Dermis microvascular lymphatic vessel endothelial cell (primary cell): ENCODE data around the gene POMT1. TPM values are rescaled to one million over a fixed set of nuclear protein-coding genes. Genes with fewer than 3 reads are reported as not detected.

Experiments
- DNase-seq, 2 donors: peaks; one replicate each; pipeline versions ENCODE4 v3.0.0 to v3.0.0-alpha.2; 2010; ENCODE audit warnings: low read depth in 2 of 2
- total RNA-seq: library from RNA; depleted of rRNA; stranded (reverse); fragments of >200 nt; gene quantifications from 2 replicates; pipeline ENCODE4 v1.2.1, GENCODE V29; 2014

The POMT1 gene
- total RNA-seq, 1 donor from 2014 or later: 21.1 TPM

DNA sequence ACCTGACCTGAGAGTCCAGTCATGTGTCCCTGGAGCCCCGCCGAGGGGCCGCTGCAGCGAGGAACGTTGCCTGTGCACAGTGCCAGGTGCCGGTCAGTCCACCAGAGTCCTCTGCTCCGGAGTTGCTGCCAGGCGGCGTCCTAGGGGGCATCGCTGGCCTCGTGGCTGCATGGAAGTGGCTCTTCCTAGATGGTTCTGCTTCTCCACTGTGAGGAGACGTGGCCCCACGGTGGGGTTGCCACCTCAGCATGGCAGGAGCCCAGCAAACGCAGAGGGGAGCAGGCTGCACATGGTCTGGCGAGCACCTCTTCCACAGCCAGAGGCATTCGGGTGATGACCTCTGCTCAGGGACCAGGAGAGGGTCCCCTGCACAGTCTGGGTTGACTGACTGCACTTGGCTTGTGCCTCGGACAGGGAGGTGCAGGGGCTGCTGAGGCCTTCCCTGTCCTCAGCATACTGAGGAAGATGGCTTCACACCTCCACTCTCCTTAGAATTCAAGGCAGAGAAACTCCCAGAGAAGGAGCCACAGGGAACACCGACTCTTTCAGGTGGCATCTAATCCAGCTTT, 25.9 kb upstream of the POMT1 start:
- no peak for DNase-seq

DNA sequence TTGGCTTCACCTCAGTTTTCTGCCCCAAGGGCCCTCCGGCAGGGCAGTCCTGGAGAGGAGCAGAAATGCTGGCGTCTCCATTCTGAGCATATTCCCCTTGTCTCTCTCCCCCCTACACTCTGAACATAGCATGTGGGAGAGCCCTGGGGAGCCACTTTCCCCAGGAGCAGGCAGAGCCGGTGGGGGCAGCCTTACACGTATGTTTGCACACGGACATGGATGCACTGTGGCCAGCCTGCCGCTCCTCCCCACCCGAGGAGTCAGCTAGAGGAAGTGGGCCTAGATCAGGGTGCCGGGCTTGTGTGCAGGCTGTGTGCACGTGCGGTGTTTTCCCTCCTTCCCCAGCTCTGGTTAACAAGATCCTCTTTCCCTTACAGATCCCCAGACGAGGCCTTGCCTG, 25.4 kb upstream of the POMT1 start:
- DNase-seq: no peak

DNA sequence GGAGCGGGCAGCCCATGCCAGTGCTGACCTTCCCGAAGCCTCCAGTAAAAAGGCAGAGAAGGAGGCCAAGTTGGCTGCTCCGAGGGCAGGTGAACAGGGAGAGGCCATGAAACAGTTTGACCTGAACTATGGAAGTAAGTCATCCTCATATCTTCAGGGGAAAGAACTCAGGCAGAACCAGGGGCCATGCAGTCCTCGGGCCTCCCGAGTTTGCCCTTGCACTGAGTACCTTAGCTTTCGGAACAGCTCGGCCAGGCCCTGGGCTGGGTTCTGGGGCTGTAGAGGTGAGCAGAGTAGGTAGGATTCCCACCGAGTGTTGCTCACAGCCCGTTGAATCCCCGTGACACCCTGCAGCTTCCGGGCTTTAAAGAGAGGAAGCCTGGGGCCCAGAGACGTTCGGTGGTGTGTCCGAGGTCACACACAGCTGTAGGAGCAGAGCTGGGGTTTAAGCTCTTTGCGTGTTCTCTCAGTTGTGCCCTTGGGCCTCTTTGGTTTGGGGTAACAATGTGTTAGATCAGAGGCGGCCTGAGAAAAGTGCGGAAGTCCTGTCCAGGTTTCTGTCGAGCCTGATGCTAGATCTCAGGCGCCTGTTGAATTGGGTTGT, 24.8 kb upstream of the POMT1 start:
- DNase-seq: no peak

DNA sequence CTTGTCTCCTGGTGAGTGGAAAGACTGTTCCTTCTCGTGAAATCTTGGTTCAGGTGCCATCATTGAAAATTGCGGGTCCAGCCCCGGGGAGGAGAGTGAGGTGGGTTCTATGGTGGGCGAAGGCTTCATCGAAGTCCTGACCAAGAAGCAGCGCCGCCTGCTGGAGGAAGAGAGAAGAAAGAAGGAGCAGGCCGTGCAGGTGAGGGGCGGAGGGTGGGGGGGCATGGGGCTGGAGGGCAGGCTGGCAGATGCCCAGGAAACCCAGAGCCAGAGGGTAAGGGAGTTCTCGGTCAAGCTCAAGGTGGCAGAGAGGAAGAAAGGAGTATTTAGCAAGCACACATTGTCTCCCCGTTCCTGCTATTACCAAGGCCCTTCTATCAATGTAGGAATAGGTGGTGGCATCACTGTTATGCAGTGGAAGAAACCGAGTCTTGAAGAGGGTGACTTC, 24.3 kb upstream of the POMT1 start:
- peak; percentile 17 to 44 for DNase-seq

DNA sequence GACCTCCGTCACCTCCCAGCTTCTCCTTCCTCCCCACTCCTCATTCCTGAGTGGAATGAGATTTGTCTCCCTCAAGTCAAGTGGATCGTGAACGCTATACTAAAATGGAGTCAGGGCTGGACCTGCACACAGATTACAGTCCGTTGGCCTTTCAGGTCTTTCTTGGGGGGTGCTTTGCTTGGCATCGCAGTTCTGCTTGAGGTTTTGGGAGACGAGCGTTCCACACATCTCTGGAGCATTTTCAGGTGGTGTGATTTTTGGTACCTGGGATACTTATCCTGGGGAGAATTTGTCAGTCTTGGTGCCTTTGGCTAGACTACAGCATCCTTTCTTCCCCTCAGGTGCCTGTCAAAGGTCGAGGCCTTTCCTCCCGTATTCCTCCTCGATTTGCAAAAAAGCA, 23.8 kb upstream of the POMT1 start:
- no peak for DNase-seq

DNA sequence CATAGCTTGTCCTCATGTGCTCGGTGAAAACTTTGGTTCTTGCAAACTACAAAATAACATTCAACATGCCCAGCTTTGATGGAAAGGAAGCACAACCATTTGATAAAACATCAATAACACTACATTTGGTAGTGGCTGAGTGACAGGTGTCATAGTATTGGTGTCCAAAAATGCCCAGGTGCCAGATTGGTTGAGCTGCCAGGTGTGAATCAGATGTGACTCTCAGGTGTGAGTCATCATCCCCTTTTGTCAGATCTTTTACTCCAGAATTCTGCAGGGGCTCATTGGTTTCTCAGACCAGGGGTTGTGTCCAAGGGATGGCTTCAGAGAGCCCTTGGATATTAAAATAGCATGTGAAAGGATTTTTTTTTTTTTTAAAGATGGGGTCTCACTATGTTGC, 22.5 kb upstream of the POMT1 start:
- DNase-seq: no peak

DNA sequence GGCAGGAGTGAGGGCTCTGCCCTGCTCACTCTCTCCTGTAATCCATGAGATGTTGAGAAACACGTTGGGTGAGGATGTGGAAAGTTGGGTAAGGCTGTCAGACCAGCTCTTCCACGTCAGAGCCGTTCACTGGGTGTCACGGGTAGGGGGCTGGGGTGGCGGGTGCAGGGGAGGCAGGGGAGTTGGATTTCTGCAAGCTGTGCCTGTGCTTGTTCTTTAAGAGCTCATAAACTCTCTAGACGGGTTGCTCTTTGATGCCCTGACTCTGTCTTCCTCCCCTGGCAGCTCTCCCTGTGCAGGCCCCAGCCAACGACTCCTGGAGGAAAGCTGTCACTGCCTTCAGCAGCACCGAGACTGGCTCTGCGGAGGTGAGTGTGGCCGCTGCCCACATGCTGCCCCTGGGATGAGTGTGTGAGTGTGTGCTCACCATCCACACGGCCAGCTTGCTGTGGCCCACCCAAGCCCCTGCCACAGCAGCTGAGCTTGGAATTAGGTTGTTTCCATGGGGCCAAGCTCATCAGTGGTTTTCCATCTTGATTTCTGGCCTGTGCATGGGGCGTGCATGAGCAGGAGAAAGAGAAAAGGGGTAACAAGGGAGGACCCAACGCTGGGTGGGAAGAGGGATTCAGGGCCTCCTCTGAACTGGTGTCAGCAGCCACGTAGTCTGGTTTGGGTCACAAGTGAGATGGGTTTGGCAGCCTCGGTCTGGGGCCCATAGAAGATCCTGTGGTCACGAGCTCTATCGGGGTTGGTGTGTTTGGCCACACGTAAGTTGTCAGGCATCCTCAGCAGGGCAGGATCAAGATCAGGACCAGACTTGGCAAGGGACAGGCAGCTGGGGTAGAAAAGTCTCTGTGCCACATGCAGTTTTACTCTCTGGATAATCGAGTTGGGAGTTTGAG, 21.0 kb upstream of the POMT1 start:
- DNase-seq: no peak

DNA sequence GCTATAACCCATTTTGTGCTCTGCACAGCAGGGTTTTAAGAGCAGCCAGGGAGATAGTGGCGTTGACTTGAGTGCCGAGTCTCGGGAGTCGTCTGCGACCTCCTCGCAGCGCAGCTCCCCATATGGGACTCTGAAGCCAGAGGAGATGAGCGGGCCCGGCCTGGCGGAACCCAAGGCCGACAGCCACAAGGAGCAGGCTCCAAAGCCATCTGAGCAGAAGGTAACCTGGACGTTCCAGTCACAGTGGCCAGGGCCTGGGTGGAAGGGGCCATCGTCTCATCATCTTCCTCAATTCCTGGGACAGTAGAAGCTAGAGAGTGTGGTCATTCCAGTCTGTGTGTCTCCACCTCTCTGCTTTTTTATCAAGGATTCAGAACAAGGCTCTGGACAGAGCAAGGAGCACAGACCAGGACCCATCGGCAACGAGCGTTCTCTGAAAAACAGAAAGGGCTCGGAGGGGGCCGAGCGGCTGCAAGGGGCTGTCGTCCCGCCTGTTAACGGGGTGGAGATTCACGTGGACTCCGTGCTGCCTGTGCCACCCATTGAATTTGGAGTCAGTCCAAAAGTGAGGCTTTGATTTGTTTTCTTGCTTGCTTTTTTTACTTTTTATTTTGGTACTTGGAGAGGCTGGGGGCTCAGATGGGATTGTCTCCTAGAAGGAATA, 20.2 kb upstream of the POMT1 start:
- no peak for DNase-seq

DNA sequence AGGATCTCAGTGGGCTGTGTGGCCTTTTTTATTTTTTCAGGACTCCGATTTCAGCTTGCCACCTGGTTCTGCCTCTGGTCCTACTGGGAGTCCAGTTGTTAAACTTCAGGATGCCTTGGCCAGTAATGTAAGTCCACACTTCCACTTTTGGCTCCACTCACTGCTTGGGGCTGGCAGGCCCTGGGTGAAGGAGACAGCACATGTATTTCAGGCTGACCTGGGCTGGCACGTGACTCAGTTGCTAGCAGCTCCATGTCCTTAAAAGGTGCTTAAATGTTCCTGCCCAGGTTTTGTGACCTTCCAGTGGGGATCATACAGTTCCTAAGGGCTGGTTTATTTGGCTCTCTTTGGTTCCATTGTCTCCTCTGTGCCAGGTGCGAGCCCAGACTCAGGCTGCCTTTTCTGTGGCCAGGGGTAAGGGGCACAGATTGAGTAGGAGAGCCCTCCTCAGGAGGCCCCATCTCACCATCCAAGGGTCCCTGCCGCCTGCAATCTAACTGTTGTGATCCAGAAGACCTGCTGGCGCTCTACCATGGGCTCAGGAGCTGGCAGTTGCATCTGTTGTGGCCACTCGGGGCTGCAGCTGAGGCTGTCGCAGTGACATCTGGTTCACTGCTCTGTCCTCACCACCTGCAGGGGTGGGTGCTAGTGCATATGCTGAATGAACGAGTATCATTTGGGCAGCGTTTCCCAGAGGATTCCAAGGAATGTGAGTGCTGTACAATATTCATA, 19.2 kb upstream of the POMT1 start:
- DNase-seq: no peak

DNA sequence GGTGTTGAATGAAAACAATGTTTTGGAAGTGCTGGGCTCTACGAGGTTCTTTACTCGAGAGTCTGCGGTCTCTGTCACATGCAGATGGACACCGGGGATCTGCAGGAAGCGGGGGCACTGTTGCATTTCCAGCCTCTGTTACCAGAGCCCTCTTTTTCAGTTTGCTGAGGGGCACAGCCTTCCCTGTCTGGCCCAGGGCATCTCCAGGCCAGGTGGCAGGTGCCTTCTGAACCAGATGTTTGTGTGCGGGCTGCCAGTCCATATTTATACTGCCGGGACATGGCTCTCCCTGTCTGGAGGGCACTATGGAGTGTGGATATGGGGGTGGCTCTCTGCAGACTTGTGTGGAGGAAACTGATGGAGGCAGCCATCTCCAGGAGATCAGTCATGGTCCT, 18.7 kb upstream of the POMT1 start:
- no peak for DNase-seq

DNA sequence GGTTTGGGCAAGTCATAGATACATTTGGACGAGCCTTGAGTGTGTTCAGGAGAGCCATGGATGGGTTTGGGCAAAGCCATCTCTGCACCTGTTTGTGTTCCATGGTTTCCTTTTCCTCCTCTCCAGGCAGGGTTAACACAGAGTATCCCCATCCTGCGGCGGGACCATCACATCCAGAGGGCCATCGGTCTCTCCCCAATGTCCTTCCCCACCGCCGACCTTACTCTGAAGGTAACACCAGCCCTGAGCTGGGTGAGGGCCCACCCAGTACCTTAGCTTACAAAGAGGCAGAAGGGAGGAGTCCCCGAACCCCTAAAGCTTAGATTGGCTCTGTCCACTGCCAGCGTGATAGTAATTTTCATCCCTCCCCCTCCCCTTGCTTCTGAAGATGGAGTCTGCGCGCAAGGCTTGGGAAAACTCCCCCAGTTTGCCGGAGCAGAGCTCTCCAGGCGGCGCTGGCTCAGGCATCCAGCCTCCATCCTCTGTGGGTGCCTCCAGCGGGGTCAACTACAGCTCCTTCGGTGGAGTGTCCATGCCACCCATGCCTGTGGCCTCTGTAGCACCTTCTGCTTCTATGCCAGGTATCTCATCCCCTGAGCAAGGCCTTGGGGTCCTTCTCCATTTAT, 18.0 kb upstream of the POMT1 start:
- no peak for DNase-seq

DNA sequence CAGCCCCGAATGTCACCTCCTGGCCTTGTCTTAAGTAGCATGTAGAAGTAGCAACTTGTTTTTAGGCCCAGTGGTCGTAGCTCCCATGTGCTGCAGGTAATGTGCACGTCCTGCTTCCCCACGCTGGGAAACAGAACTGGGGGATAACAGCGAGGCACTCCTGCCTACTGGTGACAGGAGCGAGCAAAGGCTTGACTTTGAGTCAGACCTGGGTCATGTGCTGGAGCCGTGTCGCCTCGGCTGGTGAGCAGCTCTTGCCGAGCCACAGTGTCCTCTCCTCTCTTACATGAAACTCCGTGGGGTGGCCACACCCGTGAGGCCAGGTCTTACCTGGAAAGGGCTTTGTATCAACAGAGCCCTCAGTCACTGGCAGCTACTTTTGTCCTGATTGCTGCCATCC, 17.5 kb upstream of the POMT1 start:
- DNase-seq: no peak

DNA sequence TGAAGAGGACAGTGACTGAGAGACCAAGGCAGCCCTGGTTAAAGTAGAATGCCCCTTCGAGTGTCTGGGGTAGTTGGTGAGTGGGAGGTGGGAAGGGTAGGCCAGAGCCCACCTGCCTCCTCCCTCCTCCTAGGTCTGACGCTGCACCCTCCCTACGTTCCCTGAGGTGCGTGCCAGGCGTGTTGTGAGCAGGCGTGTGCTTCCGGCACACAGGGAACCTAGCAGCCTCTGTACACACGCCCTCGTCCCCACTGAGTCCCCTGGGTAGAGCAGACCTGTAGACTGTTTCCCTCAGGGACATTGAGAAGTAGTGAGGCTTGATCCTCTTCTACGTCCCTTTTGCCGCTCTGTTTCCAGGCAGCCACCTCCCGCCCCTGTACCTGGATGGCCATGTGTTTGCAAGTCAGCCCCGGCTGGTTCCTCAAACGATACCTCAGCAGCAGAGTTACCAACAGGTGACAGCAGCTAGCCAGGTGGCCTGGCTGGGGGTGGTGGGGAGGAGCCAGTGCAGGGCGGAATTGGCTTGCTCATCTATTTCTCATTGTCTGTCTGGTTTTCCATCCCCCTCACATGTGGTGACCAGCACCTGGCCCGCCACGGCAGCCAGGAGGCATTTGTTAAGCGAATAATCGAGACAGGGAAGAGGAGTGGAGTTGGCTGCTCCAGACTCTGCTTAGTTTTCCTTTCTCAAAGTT, 16.8 kb upstream of the POMT1 start:
- DNase-seq: no peak

DNA sequence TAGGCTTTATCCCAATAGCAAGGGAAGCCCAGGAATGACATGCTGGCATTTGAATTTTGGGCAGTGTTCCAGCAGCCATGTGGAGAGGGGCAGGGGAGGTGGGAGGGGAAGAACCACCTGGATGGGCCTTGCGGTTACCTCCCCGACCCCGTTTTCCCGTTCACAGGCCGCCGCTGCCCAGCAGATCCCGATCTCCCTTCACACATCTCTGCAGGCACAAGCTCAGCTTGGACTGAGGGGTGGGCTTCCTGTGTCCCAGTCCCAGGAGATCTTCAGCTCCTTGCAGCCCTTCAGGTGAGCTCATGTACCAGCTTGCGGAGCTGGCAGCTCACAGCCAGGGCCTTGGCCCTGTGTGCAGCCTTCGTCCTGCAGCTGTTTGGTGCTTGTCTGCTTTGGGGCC, 15.7 kb upstream of the POMT1 start:
- no peak for DNase-seq

DNA sequence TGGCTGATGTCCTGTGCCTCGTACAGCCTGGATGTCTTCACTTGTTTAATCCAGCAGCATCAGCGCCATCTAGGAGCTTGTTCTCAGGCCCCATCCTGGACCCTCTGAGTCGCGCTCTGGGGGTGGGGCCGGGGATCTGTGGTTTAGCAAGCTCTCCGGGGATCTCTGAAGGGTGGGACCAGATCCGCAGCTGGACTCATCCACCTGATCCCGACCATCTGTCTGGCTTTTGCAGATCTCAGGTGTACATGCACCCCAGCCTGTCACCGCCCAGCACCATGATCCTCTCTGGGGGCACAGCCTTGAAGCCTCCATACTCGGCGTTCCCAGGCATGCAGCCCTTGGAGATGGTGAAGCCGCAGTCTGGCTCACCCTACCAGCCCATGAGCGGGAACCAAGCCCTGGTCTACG, 15.1 kb upstream of the POMT1 start:
- no peak for DNase-seq

DNA sequence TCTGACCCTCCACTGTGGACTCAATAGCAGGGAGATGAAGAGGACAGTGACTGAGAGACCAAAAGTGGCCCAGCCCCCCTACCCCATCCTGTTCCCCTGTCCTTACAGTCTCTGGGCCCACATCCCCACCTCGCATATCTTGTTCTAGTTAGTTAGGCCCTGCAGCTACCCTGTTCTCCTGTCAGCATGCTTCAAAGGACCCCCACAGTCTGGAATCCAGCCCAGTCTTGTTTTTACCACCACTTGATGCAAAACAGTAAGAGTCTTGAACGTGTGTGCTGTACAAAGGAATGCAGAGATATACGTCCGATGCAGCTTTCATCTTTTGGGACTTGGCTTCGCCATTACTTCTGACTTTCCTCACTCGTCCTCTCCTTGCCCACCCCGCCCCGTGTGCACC, 12.2 kb upstream of the POMT1 start:
- DNase-seq: no peak

DNA sequence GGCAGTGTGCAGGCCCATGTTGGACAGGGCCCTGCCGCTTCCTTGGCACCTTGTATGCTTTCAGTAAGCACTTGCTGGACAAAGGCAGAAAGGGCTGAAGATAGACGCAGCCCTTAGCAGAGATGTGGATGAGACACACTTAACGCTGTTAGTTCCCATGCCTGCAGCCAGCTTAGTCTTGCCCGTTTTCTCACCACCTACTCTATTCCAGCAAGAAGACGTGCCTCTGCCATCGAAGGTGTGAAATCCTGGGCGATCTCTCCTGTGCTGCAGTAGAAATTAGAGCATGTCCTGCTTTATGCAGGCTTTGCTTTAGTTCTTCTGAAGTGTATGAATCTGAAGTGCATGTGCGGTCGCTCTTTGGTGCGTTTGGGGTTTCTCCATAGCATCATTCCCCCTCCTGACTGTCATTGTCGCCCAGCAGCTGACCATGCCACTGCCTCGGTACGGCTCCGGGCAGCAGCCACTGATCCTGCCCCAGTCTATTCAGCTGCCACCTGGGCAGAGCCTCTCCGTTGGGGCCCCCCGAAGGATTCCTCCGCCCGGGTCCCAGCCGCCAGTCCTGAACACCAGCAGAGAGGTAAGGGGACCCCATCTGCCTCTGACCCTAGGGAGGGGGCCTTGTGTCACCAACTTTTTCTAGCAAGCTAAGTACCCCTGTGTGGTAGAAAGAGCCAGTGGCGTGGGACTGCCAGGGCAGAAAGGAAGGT, 11.6 kb upstream of the POMT1 start:
- DNase-seq: no peak

DNA sequence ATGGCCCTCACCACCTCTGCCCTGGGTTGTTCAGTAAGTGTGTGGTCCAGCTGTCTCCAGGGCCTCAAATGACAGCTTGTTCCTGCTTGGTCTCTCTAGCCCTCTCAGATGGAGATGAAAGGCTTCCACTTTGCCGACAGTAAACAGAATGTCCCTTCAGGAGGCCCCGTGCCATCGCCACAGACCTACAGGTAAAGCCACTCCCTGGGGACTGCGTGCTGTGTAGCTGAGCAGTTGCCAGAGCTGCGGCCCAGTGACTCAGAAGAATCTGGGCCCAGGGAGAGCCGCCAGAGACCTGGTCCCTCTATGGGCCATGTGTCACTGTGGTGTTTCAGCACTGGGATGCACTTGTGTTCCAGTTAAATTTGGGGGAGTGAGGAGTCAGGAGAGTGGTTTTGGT, 10.6 kb upstream of the POMT1 start:
- DNase-seq: no peak

DNA sequence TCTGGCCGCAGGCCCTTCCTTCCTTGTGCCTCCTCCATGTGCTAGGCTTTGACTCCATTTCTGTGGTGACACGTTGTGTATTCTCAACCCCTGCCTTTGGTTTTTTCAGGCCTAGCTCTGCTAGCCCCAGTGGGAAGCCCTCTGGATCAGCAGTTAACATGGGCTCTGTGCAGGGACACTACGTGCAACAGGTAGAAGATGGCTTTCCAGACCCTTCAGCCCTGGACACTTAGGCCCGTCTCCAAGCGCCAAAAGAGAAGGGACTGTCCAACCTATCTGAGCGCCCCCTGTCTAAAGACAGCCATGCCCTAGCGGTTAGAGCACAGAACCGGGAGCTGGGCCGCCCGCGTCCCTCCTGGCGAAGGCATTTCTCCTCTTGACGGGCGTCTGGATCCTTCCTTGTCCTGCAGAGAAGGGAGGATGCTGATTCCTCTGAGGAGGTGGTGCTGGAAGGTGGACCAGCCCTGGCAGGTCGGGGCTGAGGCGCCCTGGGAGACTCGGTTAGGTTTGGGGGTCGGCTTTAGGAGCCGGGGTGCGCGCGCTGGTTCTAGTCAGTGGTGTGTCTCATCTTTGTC, 8.3 kb upstream of the POMT1 start:
- DNase-seq: no peak

DNA sequence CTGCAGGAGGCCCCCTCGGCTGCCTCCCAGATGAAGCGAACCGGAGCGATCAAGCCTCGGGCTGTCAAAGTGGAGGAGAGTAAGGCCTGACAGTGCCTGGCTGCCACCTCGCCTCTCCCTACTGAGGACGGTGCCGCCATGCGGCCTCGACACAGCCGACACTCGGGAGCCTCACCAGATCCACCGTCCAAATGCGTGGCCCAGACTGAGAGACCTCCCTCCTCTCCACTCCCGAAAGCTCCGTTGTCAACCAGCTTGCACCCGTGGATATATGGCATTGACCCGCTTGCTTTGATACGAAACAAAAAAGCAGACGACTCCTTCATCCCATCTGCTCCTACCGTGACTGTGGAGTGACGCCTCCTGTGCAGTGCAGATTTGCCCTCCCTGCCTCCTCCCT, 6.9 kb upstream of the POMT1 start:
- DNase-seq: no peak
